Esophagus squamous epithelium (tissue), 5 donors: Measurements from ENCODE around the gene ZNF132. TPM values are rescaled to one million over a fixed set of nuclear protein-coding genes. Genes with fewer than 3 reads are reported as not detected.

Experiments
- DNase-seq: peaks from one replicate; lab custom pipeline; 2025; lab: John Stamatoyannopoulos, UW
- H3K27ac ChIP-seq, 4 donors: fragments of 200-600 bp; sonication (generic); one replicate each; pipeline ENCODE4 v1.5.1; 2016 to 2019; ENCODE audit warnings: mild to moderate bottlenecking in 1 of 4
- H3K27me3 ChIP-seq, 4 donors: fragments of 200-600 bp; sonication (generic); 1 replicate in 3 of 4; 2 replicates in 1 of 4; pipeline versions ENCODE4 v1.5.1 to v1.6.0; 2017 to 2021; ENCODE audit warnings: antibody characterized with exemption in 1 of 4
- H3K36me3 ChIP-seq, 3 donors: fragments of 200-600 bp; sonication (generic); one replicate each; pipeline ENCODE4 v1.5.1; 2016 to 2019
- H3K4me1 ChIP-seq, 3 donors: fragments of 200-600 bp; sonication (generic); one replicate each; pipeline ENCODE4 v1.5.1; 2017 to 2019
- H3K4me3 ChIP-seq, 4 donors: fragments of 200-600 bp; sonication (generic); 1 replicate in 3 of 4; 2 replicates in 1 of 4; pipeline ENCODE4 v1.5.1; 2016 to 2019; ENCODE audit warnings: mild to moderate bottlenecking in 2 of 4, moderate library complexity in 1 of 4
- H3K9me3 ChIP-seq, 3 donors: fragments of 200-600 bp; sonication (generic); one replicate each; pipeline ENCODE4 v1.5.1; 2016 to 2019
- CTCF ChIP-seq, 6 experiments: fragments of 450-650 bp in 4 of 6; fragments of 200-600 bp in 2 of 6; sonication (generic) in 2 of 6; IDR thresholded peaks; one replicate each; pipeline ENCODE4 v1.5.1; 2016 to 2019; ENCODE audit warnings: antibody characterized with exemption in 6 of 6, mild to moderate bottlenecking in 4 of 6, moderate library complexity in 4 of 6
- POLR2A ChIP-seq, 4 donors: fragments of 450-650 bp; IDR thresholded peaks; one replicate each; pipeline ENCODE4 v1.6.1; 2017; ENCODE audit warnings: antibody characterized with exemption in 4 of 4, mild to moderate bottlenecking in 4 of 4, moderate library complexity in 3 of 4
- WGBS, 2 donors: methylation state at CpG; one replicate each; pipeline ENCODE4 v1.1.5; 2018; 5-methylcytosine and 5-hydroxymethylcytosine counted together
- intact Hi-C: fragments of 100-400 bp; cut with DNase I; formaldehyde crosslinking; loops from one replicate; pipeline ENCODE4 v1.15.0; 2022
- total RNA-seq, 4 donors: library from RNA; depleted of rRNA; stranded (reverse); fragments of >200 nt; gene quantifications; one replicate each; pipeline ENCODE4 v1.1.0, GENCODE V29; 2016
- donor health status: DM: yes; HTN: yes; CAD: no.

The ZNF132 gene
- total RNA-seq, 4 donors from 2014 or later = 2.0 to 5.3 (median 2.4) TPM

- H3K27ac ChIP-seq = peak overlapping the region in 1 of 4 donors; percentile 75
- H3K4me3 ChIP-seq = peak overlapping the region; percentile 46 to 61 (median 54)
- H3K4me1 ChIP-seq = peaks cover 30 to 81% (median 35%) of the 10 kb centered on the region in 3 donors
- no peak for DNase-seq
- 59 to 93% methylated on average over 5 to 6 of the region's 58 CpGs for WGBS, 2 donors
- no peaks in the 10 kb centered on the region for H3K9me3 ChIP-seq
- peaks cover 9 to 33% (median 25%) of the 10 kb centered on the region in 3 donors for H3K36me3 ChIP-seq
- intact Hi-C loops = no loop called here
- TF ChIP-seq POLR2A (IDR thresholded peaks at IDR 0.05) (no peak), CTCF (IDR thresholded peaks at IDR 0.05) (no peak)
- peaks cover 0 to 28% (median 0%) of the 10 kb centered on the region in 4 donors for H3K27me3 ChIP-seq
Observed at GRCh38 chr19:58396691-58397532, 43.0 kb downstream of the ZNF132 start.

- H3K9me3 ChIP-seq = no peaks in the 10 kb centered on the region
- peaks cover 28 to 76% (median 33%) of the 10 kb centered on the region in 3 donors for H3K4me1 ChIP-seq
- DNase-seq = no peak
- H3K4me3 ChIP-seq = peak overlapping the region; percentile 46 to 61 (median 54)
- peaks cover 0 to 28% (median 0%) of the 10 kb centered on the region in 4 donors for H3K27me3 ChIP-seq
- WGBS, 2 donors = 0 to 6% methylated on average over 1 to 13 of the region's 75 CpGs
- peaks cover 13 to 42% (median 25%) of the 10 kb centered on the region in 3 donors for H3K36me3 ChIP-seq
- TF ChIP-seq CTCF (IDR thresholded peaks at IDR 0.05) (no peak), POLR2A (IDR thresholded peaks at IDR 0.05) (no peak)
- H3K27ac ChIP-seq = peak overlapping the region; percentile 50 to 90 (median 82)
- intact Hi-C loops = no loop called here
Observed at GRCh38 chr19:58395979-58396627, 43.9 kb downstream of the ZNF132 start.

GRCh38 chr19:58395220-58395978, 44.6 kb downstream of the ZNF132 start, which contains the start of gene RNF225:
TSS of gene RNF225 (plus strand) at chr19:58395656. CDS start at chr19:58396090, 434 bp downstream.
- Histone ChIP-seq H3K4me3 (peak within 1 kb of the TSS; percentile 46 to 61 (median 54)), H3K4me1 (peaks cover 22 to 76% (median 27%) of the 10 kb centered on the region in 3 donors), H3K27ac (peak within 1 kb of the TSS; percentile 62 to 90 (median 82)), H3K36me3 (peaks cover 13 to 49% (median 25%) of the 10 kb centered on the region in 3 donors), H3K27me3 (peaks cover 0 to 28% (median 0%) of the 10 kb centered on the region in 4 donors), H3K9me3 (no peaks in the 10 kb centered on the region)
- TF ChIP-seq CTCF (IDR thresholded peaks at IDR 0.05) = no peak
- peak in 3 of 4 donors; percentile 25 to 46 (median 43) for TF ChIP-seq POLR2A (IDR thresholded peaks at IDR 0.05)
- intact Hi-C loops = no loop called here
- no peak for DNase-seq
- 2 to 25% methylated on average over 7 to 16 of the region's 21 CpGs for WGBS, 2 donors

GRCh38 chr19:58394821-58395219, 45.1 kb downstream of the ZNF132 start:
- TF ChIP-seq POLR2A (IDR thresholded peaks at IDR 0.05) = no peak
- TF ChIP-seq CTCF (IDR thresholded peaks at IDR 0.05) = no peak
- 50 to 80% methylated on average over 1 to 2 of the region's 3 CpGs for WGBS, 2 donors
- Histone ChIP-seq H3K27me3 (peaks cover 0 to 28% (median 0%) of the 10 kb centered on the region in 4 donors), H3K4me3 (no peak overlapping the region), H3K9me3 (no peaks in the 10 kb centered on the region), H3K27ac (peak overlapping the region; percentile 62 to 90 (median 82)), H3K36me3 (peaks cover 16 to 54% (median 25%) of the 10 kb centered on the region in 3 donors), H3K4me1 (peaks cover 23 to 76% (median 25%) of the 10 kb centered on the region in 3 donors)
- intact Hi-C loops = no loop called here
- DNase-seq = no peak
